GM20000 (cell line): ENCODE data around the gene TNFRSF19.

Source experiments
- DNase-seq: peaks from one replicate; pipeline ENCODE4 v3.0.0; 2012; ENCODE audit warnings: low spot score
- CTCF ChIP-seq: IDR thresholded peaks from 2 replicates; pipeline ENCODE4 v1.5.1; 2012; ENCODE audit warnings: mild to moderate bottlenecking, control low read depth; ENCODE audit errors: extremely low read depth, missing control alignments

The TNFRSF19 gene

GRCh38 chr13:23644527-23645138 lies 74.4 kb downstream of the TNFRSF19 start:
- TF ChIP-seq CTCF, result no peak
- DNase-seq, result no peak

GRCh38 chr13:23645851-23646250 lies 75.6 kb downstream of the TNFRSF19 start:
- TF ChIP-seq CTCF, result no peak
- no peak for DNase-seq

GRCh38 chr13:23651439-23651838 lies 81.2 kb downstream of the TNFRSF19 start:
- no peak for DNase-seq
- no peak for TF ChIP-seq CTCF

- DNase-seq, result no peak
- no peak for TF ChIP-seq CTCF
Observed at GRCh38 chr13:23651887-23652286, 81.7 kb downstream of the TNFRSF19 start.

GRCh38 chr13:23652909-23653726 lies 82.9 kb downstream of the TNFRSF19 start:
- no peak for DNase-seq
- no peak for TF ChIP-seq CTCF

GRCh38 chr13:23654111-23655110 lies 84.2 kb downstream of the TNFRSF19 start:
- DNase-seq, result no peak
- TF ChIP-seq CTCF, result no peak
